HEK293T (cell line): ENCODE measurements around the gene PCDH9.

Source experiments
- CTCF ChIA-PET: fragments of 350-600 bp; formaldehyde crosslinking; extraction: SDS; loops from one replicate; lab custom pipeline; 2021; ENCODE audit warnings: antibody characterized with exemption, inconsistent platforms; lab: Yijun Ruan, JAX
- POLR2A ChIA-PET: fragments of 350-600 bp; formaldehyde crosslinking; extraction: SDS; loops from one replicate; lab custom pipeline; 2020; ENCODE audit warnings: antibody characterized with exemption, inconsistent platforms; lab: Yijun Ruan, JAX
- DNase-seq: peaks from one replicate; pipeline ENCODE4 v3.0.0; 2012; ENCODE audit warnings: mixed read lengths; ENCODE audit errors: extremely low spot score
- ARNT ChIP-seq: fragments of 450-650 bp; IDR thresholded peaks from 2 replicates; pipeline ENCODE4 v1.6.1; 2017; ENCODE audit warnings: mild to moderate bottlenecking
- BHLHE40 ChIP-seq: fragments of 450-650 bp; IDR thresholded peaks from 2 replicates; pipeline ENCODE4 v1.6.1; 2016; ENCODE audit warnings: mild to moderate bottlenecking, moderate library complexity, borderline replicate concordance
- CTBP1 ChIP-seq: fragments of 450-650 bp; IDR thresholded peaks from 2 replicates; pipeline ENCODE4 v1.6.1; 2016; ENCODE audit warnings: borderline replicate concordance
- ELF4 ChIP-seq: fragments of 450-650 bp; IDR thresholded peaks from 2 replicates; pipeline ENCODE4 v1.6.1; 2017; ENCODE audit warnings: antibody characterized with exemption
- FOXA1 ChIP-seq: fragments of 450-650 bp; IDR thresholded peaks from 2 replicates; pipeline ENCODE4 v1.6.1; 2016; ENCODE audit warnings: mild to moderate bottlenecking
- FOXK2 ChIP-seq: fragments of 450-650 bp; IDR thresholded peaks from 2 replicates; pipeline ENCODE4 v1.6.1; 2016; ENCODE audit warnings: mild to moderate bottlenecking
- FOXM1 ChIP-seq: fragments of 450-650 bp; IDR thresholded peaks from 2 replicates; pipeline ENCODE4 v1.6.1; 2017; ENCODE audit warnings: mild to moderate bottlenecking, borderline replicate concordance
- HDGF ChIP-seq: fragments of 450-650 bp; IDR thresholded peaks from 2 replicates; pipeline ENCODE4 v1.6.1; 2017; ENCODE audit warnings: antibody characterized with exemption, borderline replicate concordance
- L3MBTL2 ChIP-seq: fragments of 450-650 bp; conservative IDR thresholded peaks from 2 replicates; pipeline ENCODE4 v1.6.1; 2016; ENCODE audit warnings: mild to moderate bottlenecking
- LEF1 ChIP-seq: fragments of 450-650 bp; IDR thresholded peaks from 2 replicates; pipeline ENCODE4 v1.6.1; 2017; ENCODE audit warnings: mild to moderate bottlenecking, borderline replicate concordance
- NFRKB ChIP-seq: fragments of 450-650 bp; IDR thresholded peaks from 2 replicates; pipeline ENCODE4 v1.6.1; 2016; ENCODE audit warnings: mild to moderate bottlenecking, moderate library complexity
- PKNOX1 ChIP-seq: fragments of 450-650 bp; IDR thresholded peaks from 2 replicates; pipeline ENCODE4 v1.6.1; 2016
- SP1 ChIP-seq: fragments of 450-650 bp; IDR thresholded peaks from 2 replicates; pipeline ENCODE4 v1.6.1; 2017
- SUZ12 ChIP-seq: fragments of 450-650 bp; IDR thresholded peaks from 2 replicates; pipeline ENCODE4 v1.6.1; 2016; ENCODE audit warnings: mild to moderate bottlenecking
- TARDBP ChIP-seq: fragments of 450-650 bp; IDR thresholded peaks from 2 replicates; pipeline ENCODE4 v1.6.1; 2016
- ZNF384 ChIP-seq: fragments of 450-650 bp; IDR thresholded peaks from 2 replicates; pipeline ENCODE4 v1.6.1; 2016

Gene PCDH9

GRCh38 chr13:66659286-66659685 lies 570.9 kb downstream of the PCDH9 start:
- TF ChIP-seq TARDBP, result no peak
- TF ChIP-seq FOXK2, result no peak
- POLR2A ChIA-PET, result interaction anchor here (1.0 kb wide), 1 partner anchor 11 kb away, joined by 4 read pairs; no protein-coding TSS in a partner anchor
- DNase-seq, result no peak
- CTCF ChIA-PET, result interaction anchor here (0.6 to 1.2 kb wide), 3 partner anchors 23 to 1970 kb away, joined by 3 to 4 read pairs (median 3); no protein-coding TSS in a partner anchor

- CTCF ChIA-PET, result no interaction called here
- POLR2A ChIA-PET, result no interaction called here
- DNase-seq, result no peak
- TF ChIP-seq ZNF384 (no peak), FOXA1 (no peak), BHLHE40 (no peak)
Measured at GRCh38 chr13:66657165-66657881, 572.8 kb downstream of the PCDH9 start.

GRCh38 chr13:66655847-66656454 lies 574.2 kb downstream of the PCDH9 start:
- CTCF ChIA-PET, result interaction anchor here (0.6 to 0.7 kb wide), 2 partner anchors 345 to 574 kb away, joined by 3 to 8 read pairs; partner anchors contain the start of gene PCDH9
- DNase-seq, result no peak
- POLR2A ChIA-PET, result interaction anchor here (0.7 to 1.7 kb wide), 2 partner anchors 11 kb away, joined by 3 to 5 read pairs; no protein-coding TSS in a partner anchor
- TF ChIP-seq L3MBTL2, result no peak
- TF ChIP-seq BHLHE40, result no peak
- no peak for TF ChIP-seq FOXK2
- TF ChIP-seq PKNOX1, result no peak
- no peak for TF ChIP-seq NFRKB
- no peak for TF ChIP-seq HDGF
- TF ChIP-seq CTBP1, result no peak
- no peak for TF ChIP-seq ELF4
- TF ChIP-seq FOXA1, result no peak
- no peak for TF ChIP-seq ARNT

- CTCF ChIA-PET, result no interaction called here
- POLR2A ChIA-PET, result interaction anchor here (0.5 to 1.9 kb wide), 2 partner anchors 10 to 12 kb away, joined by 3 to 5 read pairs; no protein-coding TSS in a partner anchor
- TF ChIP-seq ELF4 (no peak), SUZ12 (no peak), TARDBP (no peak), ZNF384 (no peak), LEF1 (no peak)
- no peak for DNase-seq
Measured at GRCh38 chr13:66644855-66645460, 585.2 kb downstream of the PCDH9 start.

GRCh38 chr13:66640231-66640630 lies 589.9 kb downstream of the PCDH9 start:
- POLR2A ChIA-PET, result no interaction called here
- TF ChIP-seq FOXM1, result no peak
- TF ChIP-seq FOXK2, result no peak
- TF ChIP-seq HDGF, result no peak
- no peak for TF ChIP-seq BHLHE40
- TF ChIP-seq LEF1, result no peak
- no peak for TF ChIP-seq ZNF384
- no peak for TF ChIP-seq ARNT
- no peak for TF ChIP-seq TARDBP
- TF ChIP-seq NFRKB, result no peak
- TF ChIP-seq FOXA1, result no peak
- no peak for TF ChIP-seq SP1
- TF ChIP-seq SUZ12, result no peak
- TF ChIP-seq PKNOX1, result no peak
- TF ChIP-seq CTBP1, result no peak
- TF ChIP-seq L3MBTL2, result no peak
- no peak for TF ChIP-seq ELF4

GRCh38 chr13:66639044-66639443 lies 591.1 kb downstream of the PCDH9 start:
- DNase-seq, result no peak
- no peak for TF ChIP-seq FOXA1
- TF ChIP-seq BHLHE40, result no peak
- no peak for TF ChIP-seq ARNT
- POLR2A ChIA-PET, result no interaction called here
- CTCF ChIA-PET, result no interaction called here

More at GRCh38 chr13:66640231-66640630, 589.9 kb downstream of the PCDH9 start:
- no peak for DNase-seq
- CTCF ChIA-PET, result no interaction called here

GRCh38 chr13:66635526-66635925 lies 594.6 kb downstream of the PCDH9 start:
- DNase-seq, result no peak
- TF ChIP-seq CTBP1, result no peak
- TF ChIP-seq L3MBTL2, result no peak
- TF ChIP-seq SUZ12, result no peak
- no peak for TF ChIP-seq FOXM1
- TF ChIP-seq ELF4, result no peak
- TF ChIP-seq SP1, result no peak
- no peak for TF ChIP-seq ARNT
- no peak for TF ChIP-seq HDGF
- no peak for TF ChIP-seq ZNF384
- TF ChIP-seq BHLHE40, result no peak
- TF ChIP-seq FOXA1, result no peak
- no peak for TF ChIP-seq PKNOX1
- no peak for TF ChIP-seq NFRKB
- no peak for TF ChIP-seq LEF1
- POLR2A ChIA-PET, result no interaction called here
- CTCF ChIA-PET, result no interaction called here
